Measurements from ENCODE around the gene FAM193A.
"Not testable (repeated sequence)": the region's sequence is repeated elsewhere in the genome, so short reads cannot be mapped to it uniquely, and the experiment has no call there.

Gene FAM193A

DNA sequence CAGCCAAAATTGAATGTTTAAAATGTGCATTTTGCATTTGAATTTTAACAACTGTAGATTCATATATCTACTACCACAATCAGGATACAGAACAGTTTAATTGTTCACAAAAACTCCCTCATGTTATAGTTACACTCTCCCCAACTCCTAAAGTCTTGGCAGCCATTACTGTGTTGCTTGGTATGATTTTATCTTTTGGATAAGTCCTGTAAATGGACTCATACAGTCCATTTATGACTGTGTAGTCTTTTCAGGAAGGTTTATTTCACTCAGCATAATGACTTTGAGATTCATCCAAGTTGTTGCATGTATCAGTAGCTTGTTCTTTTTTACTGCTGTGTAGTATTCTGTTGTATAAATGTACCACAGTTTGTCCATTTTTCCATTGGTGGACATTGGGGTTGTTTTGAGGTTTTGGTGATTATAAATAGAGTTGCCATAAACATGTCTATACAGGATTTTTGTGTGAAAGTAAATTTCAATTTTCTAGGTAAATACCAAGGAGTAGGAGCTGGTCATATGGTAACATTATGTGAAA is 9.9 kb downstream of the FAM193A start:
- no peak overlapping the region for H3K4me3 ChIP-seq (ENCODE audit: low read length)
- no peak for TF ChIP-seq CTCF (conservative IDR thresholded peaks at IDR 0.05; ENCODE audit: low read length)
- no peak for DNase-seq (ENCODE audit: low read depth)

GRCh38 chr4:2546961-2547691 is 10.7 kb downstream of the FAM193A start:
- H3K4me3 ChIP-seq (ENCODE audit: low read length); DNase-seq (ENCODE audit: low read depth): not testable (repeated sequence)

DNA sequence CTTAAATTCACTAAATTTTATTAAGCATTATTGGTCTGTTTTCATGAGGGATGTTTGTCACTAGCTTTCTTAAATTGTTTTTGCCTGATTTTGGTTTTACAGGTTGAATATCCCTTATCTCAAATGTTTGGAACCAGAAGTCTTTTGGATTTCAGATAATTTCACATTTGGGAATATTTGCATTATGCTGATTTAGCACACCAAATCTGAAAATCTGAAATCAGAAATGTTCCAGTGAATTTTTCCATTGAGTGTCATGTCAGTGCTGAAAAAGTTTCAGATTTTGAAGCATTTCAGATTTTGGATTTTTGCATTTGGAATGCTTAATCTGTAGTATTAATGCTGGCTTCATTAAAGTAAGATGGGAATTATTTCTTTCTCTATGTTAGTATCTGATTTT is 14.7 kb downstream of the FAM193A start:
- H3K4me3 ChIP-seq (ENCODE audit: low read length) = no peak overlapping the region
- DNase-seq (ENCODE audit: low read depth) = no peak
- no peak for TF ChIP-seq CTCF (conservative IDR thresholded peaks at IDR 0.05; ENCODE audit: low read length)

DNA sequence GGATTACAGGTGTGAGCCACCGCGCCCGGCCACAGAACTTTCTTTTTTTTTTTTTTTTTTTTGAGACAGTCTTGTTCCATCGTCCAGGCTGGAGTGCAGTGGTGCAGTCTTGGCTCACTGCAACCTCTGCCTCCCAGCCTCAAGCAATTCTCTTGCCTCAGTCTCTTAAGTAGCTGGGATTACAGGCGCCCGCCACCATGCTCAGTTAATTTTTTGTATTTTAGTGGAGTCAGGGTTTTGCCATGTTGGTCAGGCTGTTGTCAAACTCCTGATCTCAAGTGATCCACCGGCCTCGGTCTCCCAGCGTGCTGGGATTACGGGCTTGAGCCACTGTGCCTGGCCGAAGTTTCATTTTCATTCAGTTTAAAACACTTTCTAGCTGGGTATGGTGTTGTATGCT is 16.4 kb downstream of the FAM193A start:
- no peak for TF ChIP-seq CTCF (conservative IDR thresholded peaks at IDR 0.05; ENCODE audit: low read length)
- DNase-seq (ENCODE audit: low read depth) = no peak
- H3K4me3 ChIP-seq (ENCODE audit: low read length) = no peak overlapping the region

- no peak for TF ChIP-seq CTCF (conservative IDR thresholded peaks at IDR 0.05; ENCODE audit: low read length)
- no peak for DNase-seq (ENCODE audit: low read depth)
Observed at GRCh38 chr4:2558301-2558700, 21.9 kb downstream of the FAM193A start.

DNA sequence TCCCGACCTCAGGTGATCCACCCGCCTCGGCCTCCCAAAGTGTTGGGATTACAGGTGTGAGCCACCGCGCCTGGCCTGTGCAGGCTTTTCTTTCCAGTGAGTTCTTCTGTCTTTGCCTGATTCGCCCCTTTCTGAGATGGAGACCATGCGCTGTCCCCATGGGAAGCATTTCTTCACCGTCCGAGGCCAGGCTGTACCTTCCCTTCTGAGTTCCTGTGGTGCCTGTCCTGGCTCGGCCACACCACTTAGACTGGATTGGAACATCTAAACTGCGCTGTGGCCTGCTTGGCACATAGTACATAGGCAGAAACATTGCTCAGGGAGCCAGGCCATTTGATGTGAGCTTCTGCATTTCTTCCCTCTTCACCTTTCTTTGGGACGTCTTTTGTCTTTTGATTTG is 23.7 kb downstream of the FAM193A start:
- no peak for TF ChIP-seq CTCF (conservative IDR thresholded peaks at IDR 0.05; ENCODE audit: low read length)
- no peak for DNase-seq (ENCODE audit: low read depth)
- H3K4me3 ChIP-seq (ENCODE audit: low read length) = no peak overlapping the region

More at GRCh38 chr4:2558301-2558700, 21.9 kb downstream of the FAM193A start:
- no peak overlapping the region for H3K4me3 ChIP-seq (ENCODE audit: low read length)

DNA sequence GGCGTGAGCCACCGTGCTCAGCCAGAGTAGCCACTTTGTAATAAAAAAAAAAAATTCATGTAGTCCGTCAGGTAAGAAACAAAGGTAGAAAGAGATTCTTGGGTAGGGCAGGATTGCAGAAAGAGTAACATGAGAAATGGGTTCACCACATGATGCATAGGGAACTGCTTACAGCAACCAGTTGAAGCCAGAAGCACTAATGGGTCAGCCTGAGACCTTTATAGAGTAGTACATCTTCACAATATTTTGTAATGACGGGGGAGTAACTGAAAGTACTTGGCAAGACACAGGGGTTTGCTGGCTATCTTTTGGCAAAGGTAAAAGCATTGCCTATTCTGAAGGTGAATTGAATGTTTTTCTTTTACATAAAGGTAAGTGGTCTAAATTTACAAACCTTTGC is 29.1 kb downstream of the FAM193A start:
- no peak for DNase-seq (ENCODE audit: low read depth)

More for the DNA sequence above, 29.1 kb downstream of the FAM193A start:
- H3K4me3 ChIP-seq (ENCODE audit: low read length) = no peak overlapping the region
- no peak for TF ChIP-seq CTCF (conservative IDR thresholded peaks at IDR 0.05; ENCODE audit: low read length)
